WTC11 (cell line): Measurements from ENCODE around the gene TANGO2. TPM values are rescaled to one million over a fixed set of nuclear protein-coding genes. Genes with fewer than 3 reads are reported as not detected.

Experiments used
- ATAC-seq: fragments of 200-7000 bp; cut with Tn5 transposase; 2 replicates; pipeline ENCODE4 v1.10.0; 2021; ENCODE audit warnings: mild to moderate bottlenecking, moderate library complexity
- CTCF ChIA-PET: fragments of 300-600 bp; sonication (Branson Sonifier 250); formaldehyde crosslinking; loops from one replicate; lab custom pipeline; 2021; ENCODE audit warnings: antibody characterized with exemption; lab: Charles Lee
- POLR2A ChIA-PET: fragments of 350-600 bp; sonication (Branson Sonifier 250); formaldehyde crosslinking; loops from one replicate; lab custom pipeline; 2021; ENCODE audit warnings: antibody characterized with exemption; lab: Charles Lee
- DNase-seq: peaks from one replicate; pipeline ENCODE4 v3.0.0; 2021; ENCODE audit warnings: low spot score
- H3K27ac Mint-ChIP-seq: 2 replicates; pipeline ENCODE4 v1.8.0; 2021; ENCODE audit warnings: mixed read lengths
- H3K27me3 Mint-ChIP-seq: 2 replicates; pipeline ENCODE4 v1.8.0; 2021; ENCODE audit warnings: low read depth, mild to moderate bottlenecking, moderate library complexity, mixed read lengths
- H3K36me3 Mint-ChIP-seq: 2 replicates; pipeline ENCODE4 v1.8.0; 2021; ENCODE audit warnings: mixed read lengths
- H3K4me1 Mint-ChIP-seq: 2 replicates; pipeline ENCODE4 v1.8.0; 2022; ENCODE audit warnings: mixed read lengths
- H3K4me3 Mint-ChIP-seq: 2 replicates; pipeline ENCODE4 v1.8.0; 2021; ENCODE audit warnings: mild to moderate bottlenecking, moderate library complexity, mixed read lengths
- H3K9me3 Mint-ChIP-seq: 2 replicates; pipeline ENCODE4 v1.8.0; 2021; ENCODE audit warnings: mixed read lengths
- ATF3 ChIP-seq: sonication (generic); formaldehyde crosslinking; conservative IDR thresholded peaks from 2 replicates; pipeline ENCODE4 v1.8.1; 2022; ENCODE audit warnings: mild to moderate bottlenecking, missing genetic modification reagents
- E2F1 ChIP-seq: sonication (generic); formaldehyde crosslinking; IDR thresholded peaks from 2 replicates; pipeline ENCODE4 v1.8.0; 2022; ENCODE audit warnings: mild to moderate bottlenecking, missing genetic modification reagents
- ELF4 ChIP-seq: sonication (generic); formaldehyde crosslinking; IDR thresholded peaks from 2 replicates; pipeline ENCODE4 v1.8.1; 2022; ENCODE audit warnings: low read depth, mild to moderate bottlenecking, moderate library complexity, missing genetic modification reagents
- FOXK1 ChIP-seq: sonication (generic); formaldehyde crosslinking; IDR thresholded peaks from 2 replicates; pipeline ENCODE4 v1.8.0; 2022; ENCODE audit warnings: mild to moderate bottlenecking, moderate library complexity, missing genetic modification reagents
- GTF2I ChIP-seq: fragments of 250-450 bp; sonication (Bioruptor Pico); conservative IDR thresholded peaks from 2 replicates; pipeline ENCODE4 v1.4.0; 2021; ENCODE audit warnings: mild to moderate bottlenecking
- HMGA2 ChIP-seq: fragments of 250-450 bp; sonication (Bioruptor Pico); IDR thresholded peaks from 2 replicates; pipeline ENCODE4 v1.4.0; 2021; ENCODE audit warnings: mild to moderate bottlenecking, moderate library complexity
- JAZF1 ChIP-seq: fragments of 250-450 bp; sonication (Bioruptor Pico); IDR thresholded peaks from 2 replicates; pipeline ENCODE4 v1.9.0; 2021; ENCODE audit warnings: moderate library complexity, mild to moderate bottlenecking, inconsistent platforms
- MXD4 ChIP-seq: fragments of 250-450 bp; sonication (Bioruptor Pico); IDR thresholded peaks from 2 replicates; pipeline ENCODE4 v1.8.0; 2021; ENCODE audit warnings: mild to moderate bottlenecking, moderate library complexity, borderline replicate concordance
- MYBL2 ChIP-seq: sonication (generic); formaldehyde crosslinking; IDR thresholded peaks from 2 replicates; pipeline ENCODE4 v1.8.1; 2023; ENCODE audit warnings: mild to moderate bottlenecking, moderate library complexity, missing genetic modification reagents
- NFE2L1 ChIP-seq: sonication (generic); formaldehyde crosslinking; IDR thresholded peaks from 2 replicates; pipeline ENCODE4 v1.8.1; 2023; ENCODE audit warnings: missing genetic modification reagents
- NR1H2 ChIP-seq: sonication (generic); formaldehyde crosslinking; IDR thresholded peaks from 2 replicates; pipeline ENCODE4 v1.9.0; 2021; ENCODE audit warnings: mild to moderate bottlenecking, moderate library complexity, missing genetic modification reagents
- RORB ChIP-seq: fragments of 250-450 bp; sonication (Bioruptor Pico); IDR thresholded peaks from 2 replicates; pipeline ENCODE4 v1.9.0; 2021; ENCODE audit warnings: mild to moderate bottlenecking
- SMAD4 ChIP-seq: sonication (generic); formaldehyde crosslinking; IDR thresholded peaks from 2 replicates; pipeline ENCODE4 v1.8.0; 2022; ENCODE audit warnings: mild to moderate bottlenecking, missing genetic modification reagents
- SOX15 ChIP-seq: fragments of 250-450 bp; sonication (Bioruptor Pico); IDR thresholded peaks from 2 replicates; pipeline ENCODE4 v1.9.0; 2021; ENCODE audit warnings: mild to moderate bottlenecking
- TEAD1 ChIP-seq: sonication (generic); formaldehyde crosslinking; IDR thresholded peaks from 2 replicates; pipeline ENCODE4 v1.8.0; 2022; ENCODE audit warnings: mild to moderate bottlenecking, missing genetic modification reagents
- TEAD4 ChIP-seq: sonication (generic); formaldehyde crosslinking; IDR thresholded peaks from 2 replicates; pipeline ENCODE4 v1.8.0; 2022; ENCODE audit warnings: mild to moderate bottlenecking, missing genetic modification reagents
- ZBTB21 ChIP-seq: sonication (generic); formaldehyde crosslinking; IDR thresholded peaks from 2 replicates; pipeline ENCODE4 v1.8.1; 2023; ENCODE audit warnings: mild to moderate bottlenecking, missing genetic modification reagents, borderline replicate concordance
- ZNF121 ChIP-seq: sonication (generic); formaldehyde crosslinking; IDR thresholded peaks from 2 replicates; pipeline ENCODE4 v1.8.0; 2023; ENCODE audit warnings: missing genetic modification reagents
- ZNF138 ChIP-seq: sonication (generic); formaldehyde crosslinking; conservative IDR thresholded peaks from 2 replicates; pipeline ENCODE4 v1.8.1; 2022; ENCODE audit warnings: mild to moderate bottlenecking, moderate library complexity, missing genetic modification reagents
- ZNF425 ChIP-seq: fragments of 250-450 bp; sonication (Bioruptor Pico); conservative IDR thresholded peaks from 2 replicates; pipeline ENCODE4 v1.9.0; 2021; ENCODE audit warnings: mild to moderate bottlenecking
- ZNF671 ChIP-seq: fragments of 250-450 bp; sonication (Bioruptor Pico); IDR thresholded peaks from 2 replicates; pipeline ENCODE4 v1.8.0; 2021; ENCODE audit warnings: mild to moderate bottlenecking
- total RNA-seq: library from RNA; stranded (reverse); gene quantifications from 3 replicates; pipeline ENCODE4 v1.2.3, GENCODE V29; 2021

Gene TANGO2
- total RNA-seq, 1 experiment from 2014 or later = 14.8 TPM

DNA sequence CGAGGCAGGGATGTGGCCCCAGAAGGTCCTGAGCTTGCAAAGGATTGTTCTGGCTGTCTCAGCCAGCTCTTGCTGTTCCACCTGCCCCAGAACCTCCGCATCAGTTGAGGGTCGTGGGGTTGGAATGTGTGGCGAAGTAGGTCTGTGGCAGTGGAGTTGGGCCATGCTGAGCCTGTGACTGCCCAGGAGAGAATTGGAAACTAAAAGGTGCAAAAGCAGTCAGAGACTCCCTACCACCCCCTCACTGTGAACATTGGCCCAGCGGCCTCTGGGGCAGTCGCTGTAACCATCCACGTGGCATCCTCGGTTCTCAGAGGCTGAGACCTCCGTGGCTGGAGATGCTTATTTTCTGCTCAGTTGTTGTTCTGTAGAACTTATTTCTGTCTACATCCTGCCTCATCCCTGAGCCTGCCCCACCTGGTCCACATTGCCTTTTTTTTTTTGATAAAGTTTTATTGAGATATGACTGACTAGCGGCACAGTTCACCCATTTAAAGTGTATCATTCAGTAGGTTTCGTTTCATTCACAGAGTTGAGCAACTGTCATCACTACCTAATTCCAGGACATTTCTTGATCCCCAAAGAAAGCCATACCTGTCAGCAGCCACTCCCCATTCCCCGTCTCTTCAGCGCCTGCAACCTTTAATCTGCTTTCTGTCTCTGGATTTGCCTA is 36.8 kb downstream of the TANGO2 start (continued):
- TF ChIP-seq ZNF425 (CRISPR knock-in tag) (no peak), TEAD1 (no peak), ATF3 (CRISPR knock-in tag) (no peak), ELF4 (CRISPR knock-in tag) (no peak), TEAD4 (CRISPR knock-in tag) (no peak), GTF2I (no peak)

DNA sequence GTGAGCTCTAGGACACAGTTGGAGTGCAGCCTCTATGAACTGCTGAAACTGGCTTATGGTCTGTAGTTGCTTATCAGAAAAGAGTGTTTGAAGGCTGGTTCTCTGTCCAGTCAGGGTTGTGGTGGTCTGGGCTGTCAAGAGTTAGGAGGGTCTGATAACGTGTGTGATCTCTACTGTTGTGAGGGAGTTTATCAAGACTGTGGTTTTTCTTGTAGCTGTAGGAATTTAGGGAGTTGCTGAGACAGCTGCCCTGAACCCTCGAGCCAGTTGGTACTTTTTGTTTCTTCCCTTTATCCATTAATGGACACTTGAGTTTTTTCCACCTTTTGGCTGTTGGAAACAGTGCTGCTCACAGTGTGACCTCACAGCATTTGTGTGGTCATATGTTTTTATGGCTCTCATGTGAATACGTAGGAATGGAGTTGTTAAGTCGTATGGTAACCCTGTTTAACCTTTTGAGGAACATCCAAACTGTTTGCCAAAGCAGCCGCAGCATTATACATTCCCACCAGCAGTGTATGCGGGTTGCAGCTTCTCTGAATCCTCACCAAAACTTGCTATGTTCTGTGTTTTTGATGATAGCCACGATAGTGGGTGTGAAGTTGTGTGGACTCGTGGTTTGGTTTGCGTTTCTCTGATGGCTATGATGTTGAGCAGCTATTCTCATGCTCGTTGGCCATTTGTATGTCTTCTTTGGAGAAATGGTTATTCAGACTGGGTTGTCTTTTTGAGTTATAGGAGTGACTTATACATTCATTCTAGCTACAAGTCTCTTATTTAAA is 38.3 kb downstream of the TANGO2 start:
- ATAC-seq (no peak), DNase-seq (no peak)
- Mint-ChIP-seq H3K27me3 (no peaks in the 10 kb centered on the region; the same call in 1 of the 2 replicates), H3K27ac (peak overlapping the region; percentile 30; the same call in 1 of the 2 replicates), H3K36me3 (no peaks in the 10 kb centered on the region), H3K9me3 (no peaks in the 10 kb centered on the region), H3K4me3 (no peak overlapping the region), H3K4me1 (no peaks in the 10 kb centered on the region)
- ChIA-PET POLR2A (no interaction called here), CTCF (interaction anchor here (0.7 kb wide), 1 partner anchor 73 kb away, joined by 3 read pairs; no protein-coding TSS in a partner anchor)
- TF ChIP-seq ZNF121 (CRISPR knock-in tag) (no peak), ZBTB21 (CRISPR knock-in tag) (no peak), E2F1 (CRISPR knock-in tag) (no peak), HMGA2 (no peak), NR1H2 (CRISPR knock-in tag) (no peak), SOX15 (CRISPR knock-in tag) (no peak), MXD4 (no peak)

- Mint-ChIP-seq H3K27ac (no peak overlapping the region), H3K4me1 (no peaks in the 10 kb centered on the region), H3K4me3 (no peak overlapping the region), H3K36me3 (no peaks in the 10 kb centered on the region), H3K9me3 (no peaks in the 10 kb centered on the region), H3K27me3 (no peaks in the 10 kb centered on the region; the same call in 1 of the 2 replicates)
- ATAC-seq = peak; percentile 66
- ChIA-PET CTCF (interaction anchor here (0.5 to 0.6 kb wide), 2 partner anchors 42 to 342 kb away, joined by 4 read pairs; no protein-coding TSS in a partner anchor), POLR2A (interaction anchor here (0.6 kb wide), 1 partner anchor 55 kb away, joined by 5 read pairs; the partner anchor contains the start of gene RANBP1)
- peak; percentile 32 for DNase-seq
- no peak for TF ChIP-seq ZNF138 (CRISPR knock-in tag)
- TF ChIP-seq ZNF671 (CRISPR knock-in tag) = no peak
- TF ChIP-seq SMAD4 (CRISPR knock-in tag) = no peak
- TF ChIP-seq JAZF1 = no peak
- no peak for TF ChIP-seq SOX15 (CRISPR knock-in tag)
- no peak for TF ChIP-seq TEAD4 (CRISPR knock-in tag)
- no peak for TF ChIP-seq FOXK1 (CRISPR knock-in tag)
- no peak for TF ChIP-seq RORB (CRISPR knock-in tag)
- TF ChIP-seq MYBL2 = no peak
- no peak for TF ChIP-seq NFE2L1 (CRISPR knock-in tag)
Measured at GRCh38 chr22:20060700-20061480, 40.0 kb downstream of the TANGO2 start.
